ENCODE data around the gene ZBTB34.

- TF ChIP-seq REPIN1 (tag by site-specific recombination; IDR thresholded peaks at IDR 0.05; ENCODE audit: low read depth) (no peak), ZNF138 (tag by site-specific recombination; IDR thresholded peaks at IDR 0.05; ENCODE audit: borderline replicate concordance) (no peak), INSM2 (tag by site-specific recombination; IDR thresholded peaks at IDR 0.05) (no peak), KLF17 (tag by site-specific recombination; IDR thresholded peaks at IDR 0.05) (no peak), ZNF394 (tag by site-specific recombination; IDR thresholded peaks at IDR 0.05; ENCODE audit: borderline replicate concordance) (no peak), YY1 (tag by site-specific recombination; IDR thresholded peaks at IDR 0.05) (no peak), REST (tag by site-specific recombination; IDR thresholded peaks at IDR 0.05) (no peak), CTCF (tag by site-specific recombination; IDR thresholded peaks at IDR 0.05) (no peak), ZNF654 (tag by site-specific recombination; IDR thresholded peaks at IDR 0.05; ENCODE audit: low read depth) (no peak)
Measured at GRCh38 chr9:126886034-126886822, 25.8 kb downstream of the ZBTB34 start.

Data from HEK293 (cell line).